Fibroblast of villous mesenchyme (primary cell): Measurements from ENCODE around the gene ZNF800. TPM values are rescaled to one million over a fixed set of nuclear protein-coding genes. Genes with fewer than 3 reads are reported as not detected.

Experiments
- DNase-seq: peaks from one replicate; pipeline ENCODE4 v3.0.0-alpha.2; 2010; ENCODE audit warnings: low read depth
- H3K4me3 ChIP-seq: 2 replicates; pipeline ENCODE4 v1.5.1; 2011; ENCODE audit warnings: low read depth, mild to moderate bottlenecking, low read length
- total RNA-seq: library from RNA; depleted of rRNA; stranded (reverse); fragments of >200 nt; gene quantifications from 2 replicates; pipeline ENCODE4 v1.2.3, GENCODE V29; 2012
- TF ChIP-seq, protein P1 (sequence below): IDR thresholded peaks from 2 replicates; pipeline ENCODE4 v1.5.1; 2012; ENCODE audit warnings: low read depth, mild to moderate bottlenecking, low read length; ENCODE audit not compliant: insufficient read depth

ZNF800 gene
- total RNA-seq, 1 donor = 24.6 TPM

DNA sequence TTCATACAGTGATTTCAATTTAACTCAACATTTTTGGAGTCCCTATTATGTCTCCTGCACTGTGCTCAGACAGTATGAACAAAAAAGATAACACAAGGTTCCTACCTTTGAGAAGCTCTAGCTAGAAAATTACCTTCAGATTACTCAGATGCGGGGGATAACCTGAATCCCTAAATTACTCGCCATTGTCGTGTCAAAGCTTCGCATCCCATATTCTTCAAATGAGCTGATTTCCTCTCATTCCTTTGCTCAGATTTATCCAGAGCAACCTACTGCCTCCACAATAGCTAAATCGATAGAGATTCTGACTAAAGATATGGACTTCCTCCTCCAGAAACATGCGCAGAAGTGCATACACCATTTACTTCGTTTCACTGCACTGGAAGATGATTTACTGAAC, 42.6 kb downstream of the ZNF800 start:
- TF ChIP-seq, protein P1, sequence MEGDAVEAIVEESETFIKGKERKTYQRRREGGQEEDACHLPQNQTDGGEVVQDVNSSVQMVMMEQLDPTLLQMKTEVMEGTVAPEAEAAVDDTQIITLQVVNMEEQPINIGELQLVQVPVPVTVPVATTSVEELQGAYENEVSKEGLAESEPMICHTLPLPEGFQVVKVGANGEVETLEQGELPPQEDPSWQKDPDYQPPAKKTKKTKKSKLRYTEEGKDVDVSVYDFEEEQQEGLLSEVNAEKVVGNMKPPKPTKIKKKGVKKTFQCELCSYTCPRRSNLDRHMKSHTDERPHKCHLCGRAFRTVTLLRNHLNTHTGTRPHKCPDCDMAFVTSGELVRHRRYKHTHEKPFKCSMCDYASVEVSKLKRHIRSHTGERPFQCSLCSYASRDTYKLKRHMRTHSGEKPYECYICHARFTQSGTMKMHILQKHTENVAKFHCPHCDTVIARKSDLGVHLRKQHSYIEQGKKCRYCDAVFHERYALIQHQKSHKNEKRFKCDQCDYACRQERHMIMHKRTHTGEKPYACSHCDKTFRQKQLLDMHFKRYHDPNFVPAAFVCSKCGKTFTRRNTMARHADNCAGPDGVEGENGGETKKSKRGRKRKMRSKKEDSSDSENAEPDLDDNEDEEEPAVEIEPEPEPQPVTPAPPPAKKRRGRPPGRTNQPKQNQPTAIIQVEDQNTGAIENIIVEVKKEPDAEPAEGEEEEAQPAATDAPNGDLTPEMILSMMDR = no peak
- no peak for DNase-seq

DNA sequence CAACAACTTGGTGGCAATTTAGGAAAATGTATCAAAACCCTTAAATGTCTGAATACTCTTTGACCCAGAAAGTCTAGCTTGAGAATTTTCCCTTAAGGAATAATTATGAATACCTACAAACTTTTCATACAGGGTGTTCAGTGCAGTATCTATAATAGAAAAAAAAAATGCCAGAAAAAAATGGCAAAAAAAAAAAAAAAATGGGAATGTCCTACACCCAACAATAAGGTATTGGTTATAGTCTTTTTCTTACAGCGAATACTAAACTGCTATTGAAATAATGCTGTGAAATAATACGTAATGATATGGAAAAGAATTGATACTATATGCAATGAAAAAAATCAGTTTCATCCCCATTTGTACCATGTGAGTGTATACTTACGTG, 44.3 kb downstream of the ZNF800 start:
- TF ChIP-seq, protein P1 = no peak
- DNase-seq = no peak
- peak overlapping the region; percentile 46 for H3K4me3 ChIP-seq

More for the DNA sequence above, 42.6 kb downstream of the ZNF800 start:
- H3K4me3 ChIP-seq = no peak overlapping the region

DNA sequence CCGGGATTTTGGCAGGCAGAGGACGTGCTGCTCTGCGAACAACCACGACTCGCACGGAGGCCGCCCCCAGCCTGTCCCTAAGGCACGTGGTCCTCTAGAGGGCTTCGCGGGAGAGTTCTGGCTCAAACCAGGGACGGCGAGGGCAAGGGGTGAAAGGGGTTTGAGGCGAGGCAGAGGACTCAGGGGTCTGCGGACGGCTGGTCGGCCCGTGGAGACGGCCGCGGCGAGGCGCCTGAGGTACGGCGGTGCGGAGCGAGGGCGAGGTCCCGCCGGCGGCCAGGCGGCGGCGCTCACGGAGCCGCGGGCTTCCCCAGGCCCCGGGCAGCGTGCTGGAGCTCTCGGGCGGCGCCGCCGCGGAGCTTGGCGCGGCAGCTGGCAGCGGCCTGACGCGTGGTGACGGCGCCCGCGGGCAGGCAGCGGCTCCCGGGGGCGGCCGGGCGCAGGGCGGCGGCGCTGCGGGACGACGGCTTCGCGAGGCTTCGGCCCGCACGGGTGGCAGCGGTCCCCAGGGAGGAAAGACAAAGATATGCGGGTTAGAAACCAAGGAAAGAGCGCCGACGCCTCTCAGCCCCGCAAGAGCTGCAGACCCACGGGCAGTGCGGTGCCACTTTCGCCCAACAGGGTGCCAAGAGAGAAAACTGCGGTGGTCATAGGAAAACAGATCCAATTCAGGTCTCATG, 44.8 kb downstream of the ZNF800 start:
- TF ChIP-seq, protein P1 = peak; percentile 39
- peak overlapping the region; percentile 46 for H3K4me3 ChIP-seq
- peak; percentile 65 for DNase-seq

DNA sequence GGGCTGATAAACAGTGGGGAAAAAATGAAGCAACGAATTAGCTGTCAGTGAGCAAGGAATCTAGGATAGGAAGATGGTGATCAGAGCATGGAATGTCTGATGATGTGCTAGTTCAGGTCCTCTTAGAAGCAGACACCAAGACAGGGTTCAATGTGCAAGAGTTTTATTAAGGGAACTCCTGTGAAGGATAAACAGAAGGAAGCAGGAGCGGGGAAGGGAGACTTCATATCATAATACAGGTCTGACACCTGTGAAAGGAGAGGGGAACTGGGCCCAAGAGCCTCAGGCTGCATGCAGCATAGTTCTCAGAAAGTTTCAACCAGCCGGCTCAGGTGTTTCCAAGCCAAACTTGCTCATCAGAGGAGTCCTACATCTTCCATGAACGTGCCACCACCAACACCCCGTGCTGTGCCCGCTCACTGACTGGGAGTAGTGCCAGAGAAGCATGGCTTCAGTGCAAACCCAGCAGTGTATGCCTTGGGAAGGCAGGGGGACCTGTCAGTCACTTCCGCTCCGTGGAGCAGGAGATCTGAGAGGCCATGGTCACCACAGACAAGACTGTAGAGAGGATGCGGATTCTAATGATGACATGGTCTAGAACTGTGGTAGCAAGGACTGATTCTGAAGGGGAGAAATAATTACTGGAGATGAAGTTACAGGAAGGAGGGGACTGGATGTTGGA, 45.8 kb downstream of the ZNF800 start:
- H3K4me3 ChIP-seq = no peak overlapping the region
- TF ChIP-seq, protein P1 = no peak
- DNase-seq = no peak

DNA sequence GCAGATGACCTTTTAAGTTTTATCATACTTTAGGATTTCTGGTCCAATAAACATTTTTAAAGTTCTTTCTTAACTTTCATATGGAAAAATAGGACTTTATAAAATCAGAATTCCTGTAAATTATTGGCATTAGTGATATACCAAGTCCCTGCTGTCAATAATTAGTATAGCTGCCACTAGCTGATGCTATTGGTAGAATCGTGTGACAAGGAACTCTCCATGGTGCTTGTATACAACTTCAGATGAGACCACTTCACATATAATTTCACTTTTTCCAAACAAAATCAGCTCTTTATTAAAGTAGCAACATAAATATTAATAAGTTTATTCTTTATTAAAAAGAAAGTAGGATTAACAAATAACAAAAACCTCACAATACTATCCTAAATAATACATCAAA, 49.9 kb downstream of the ZNF800 start:
- DNase-seq = no peak
- H3K4me3 ChIP-seq = no peak overlapping the region
- TF ChIP-seq, protein P1 = no peak

DNA sequence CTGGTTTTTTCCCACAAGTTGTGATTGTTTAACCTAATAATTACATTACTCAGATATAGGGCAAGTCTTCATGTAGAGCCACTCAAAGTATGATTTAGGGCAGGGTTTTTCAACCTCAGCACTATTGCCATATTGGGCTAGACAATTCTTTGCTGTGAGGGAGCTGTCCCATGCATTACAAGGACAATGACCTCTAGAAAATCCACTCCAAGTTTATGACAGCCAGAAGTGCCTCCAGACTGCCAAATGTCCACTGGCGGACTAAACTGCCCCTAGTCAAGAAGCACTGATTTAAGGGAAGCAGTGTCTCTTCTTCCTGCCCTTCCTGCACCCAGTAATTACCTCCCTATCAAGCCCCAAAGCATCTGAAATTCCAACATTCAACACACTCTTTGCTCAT, 54.4 kb downstream of the ZNF800 start:
- TF ChIP-seq, protein P1 = no peak
- DNase-seq = no peak
- no peak overlapping the region for H3K4me3 ChIP-seq
